ENCODE data around the gene TGDS.

DNA sequence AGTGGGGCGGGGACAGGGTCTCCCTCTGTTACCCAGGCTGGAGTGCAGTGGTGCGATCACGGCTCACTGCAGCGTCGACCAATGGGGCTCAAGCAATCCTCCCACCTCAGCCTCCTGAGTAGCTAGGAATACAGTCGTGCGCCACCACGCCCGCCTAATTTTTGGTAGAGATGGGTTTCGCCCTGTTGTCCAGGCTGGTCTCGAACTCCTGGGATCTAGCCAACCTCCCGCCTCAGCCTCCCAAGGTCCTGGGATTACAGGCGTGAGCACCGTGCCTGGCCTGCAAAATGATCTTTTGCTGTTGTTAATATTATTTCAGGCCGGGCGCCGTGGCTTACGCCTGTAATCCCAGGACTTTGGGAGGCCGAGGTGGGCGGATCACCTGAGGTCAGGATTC is 621 bp upstream of the TGDS start:
- TF ChIP-seq, protein P1, sequence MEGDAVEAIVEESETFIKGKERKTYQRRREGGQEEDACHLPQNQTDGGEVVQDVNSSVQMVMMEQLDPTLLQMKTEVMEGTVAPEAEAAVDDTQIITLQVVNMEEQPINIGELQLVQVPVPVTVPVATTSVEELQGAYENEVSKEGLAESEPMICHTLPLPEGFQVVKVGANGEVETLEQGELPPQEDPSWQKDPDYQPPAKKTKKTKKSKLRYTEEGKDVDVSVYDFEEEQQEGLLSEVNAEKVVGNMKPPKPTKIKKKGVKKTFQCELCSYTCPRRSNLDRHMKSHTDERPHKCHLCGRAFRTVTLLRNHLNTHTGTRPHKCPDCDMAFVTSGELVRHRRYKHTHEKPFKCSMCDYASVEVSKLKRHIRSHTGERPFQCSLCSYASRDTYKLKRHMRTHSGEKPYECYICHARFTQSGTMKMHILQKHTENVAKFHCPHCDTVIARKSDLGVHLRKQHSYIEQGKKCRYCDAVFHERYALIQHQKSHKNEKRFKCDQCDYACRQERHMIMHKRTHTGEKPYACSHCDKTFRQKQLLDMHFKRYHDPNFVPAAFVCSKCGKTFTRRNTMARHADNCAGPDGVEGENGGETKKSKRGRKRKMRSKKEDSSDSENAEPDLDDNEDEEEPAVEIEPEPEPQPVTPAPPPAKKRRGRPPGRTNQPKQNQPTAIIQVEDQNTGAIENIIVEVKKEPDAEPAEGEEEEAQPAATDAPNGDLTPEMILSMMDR (conservative IDR thresholded peaks at IDR 0.05) = no peak
- no peak for TF ChIP-seq ZFX (IDR thresholded peaks at IDR 0.05)

All from C4-2B (cell line).